ENCODE data around the gene MED29. TPM values are rescaled to one million over a fixed set of nuclear protein-coding genes. Genes with fewer than 3 reads are reported as not detected.
"Not testable (repeated sequence)": the region's sequence is repeated elsewhere in the genome, so short reads cannot be mapped to it uniquely, and the experiment has no call there.

MED29 gene
- total RNA-seq, 2 donors from 2014 or later = 29.3 to 86.1 TPM

- peaks cover 28% of the 10 kb centered on the region for H3K36me3 ChIP-seq
- H3K4me3 ChIP-seq = peak overlapping the region; percentile 30
- peak overlapping the region; percentile 98 to 99 for H3K27ac ChIP-seq
- no peaks in the 10 kb centered on the region for H3K27me3 ChIP-seq (replicated peaks; ENCODE audit: insufficient read depth)
- peak; percentile 83 for ATAC-seq (ENCODE audit: insufficient number of reproducible peaks, low FRiP score, low read depth)
- TF ChIP-seq CTCF (IDR thresholded peaks at IDR 0.05) = no peak
- H3K9me3 ChIP-seq = no peaks in the 10 kb centered on the region
- H3K4me1 ChIP-seq (ENCODE audit: control insufficient read depth in 1 of 2, low read depth in 2 of 2) = peaks cover 12 to 28% of the 10 kb centered on the region in 2 donors
- peak; percentile 60 for DNase-seq (ENCODE audit: low spot score)
These were observed 19.0 kb upstream of the MED29 start for GRCh38 chr19:39372047-39372802.

DNA sequence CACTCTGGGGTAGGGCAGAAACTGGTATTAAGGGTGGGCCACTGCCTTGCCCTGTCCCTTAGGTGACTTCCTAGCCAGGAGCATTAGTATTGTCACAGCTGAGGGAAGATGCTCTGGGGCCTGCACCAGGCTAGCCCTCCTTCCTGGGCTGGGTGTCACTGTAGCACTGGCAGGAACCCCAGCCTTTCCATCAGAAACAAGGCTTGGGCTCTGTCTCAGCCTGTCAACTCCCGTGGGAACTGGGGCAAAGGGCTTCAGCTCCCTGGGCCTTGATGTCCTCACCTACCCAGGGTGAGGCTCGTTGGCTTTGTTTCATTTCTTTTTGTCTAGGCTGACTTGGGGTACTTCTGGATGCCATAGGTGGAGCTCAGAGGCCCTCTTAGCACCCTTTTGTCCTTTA is 18.2 kb upstream of the MED29 start:
- H3K4me3 ChIP-seq = peak overlapping the region; percentile 30
- DNase-seq (ENCODE audit: low spot score) (no peak), ATAC-seq (ENCODE audit: insufficient number of reproducible peaks, low FRiP score, low read depth) (no peak)
- H3K4me1 ChIP-seq (ENCODE audit: control insufficient read depth in 1 of 2, low read depth in 2 of 2) = peaks cover 12 to 28% of the 10 kb centered on the region in 2 donors
- peak overlapping the region; percentile 98 to 99 for H3K27ac ChIP-seq
- no peaks in the 10 kb centered on the region for H3K9me3 ChIP-seq
- TF ChIP-seq CTCF (IDR thresholded peaks at IDR 0.05) = no peak
- H3K36me3 ChIP-seq = peaks cover 35% of the 10 kb centered on the region
- no peaks in the 10 kb centered on the region for H3K27me3 ChIP-seq (replicated peaks; ENCODE audit: insufficient read depth)

- no peak overlapping the region for H3K4me3 ChIP-seq
- H3K9me3 ChIP-seq = no peaks in the 10 kb centered on the region
- ATAC-seq (ENCODE audit: insufficient number of reproducible peaks, low FRiP score, low read depth) (no peak), DNase-seq (ENCODE audit: low spot score) (no peak)
- peaks cover 53% of the 10 kb centered on the region for H3K36me3 ChIP-seq
- H3K27me3 ChIP-seq (replicated peaks; ENCODE audit: insufficient read depth) = no peaks in the 10 kb centered on the region
- peaks cover 12 to 28% of the 10 kb centered on the region in 2 donors for H3K4me1 ChIP-seq (ENCODE audit: control insufficient read depth in 1 of 2, low read depth in 2 of 2)
- no peak overlapping the region for H3K27ac ChIP-seq
- no peak for TF ChIP-seq CTCF (IDR thresholded peaks at IDR 0.05)
These were observed 15.2 kb upstream of the MED29 start for GRCh38 chr19:39375929-39376328.

- H3K4me3 ChIP-seq = no peak overlapping the region
- TF ChIP-seq CTCF (IDR thresholded peaks at IDR 0.05) = no peak
- H3K36me3 ChIP-seq = peaks cover 68% of the 10 kb centered on the region
- H3K9me3 ChIP-seq = no peaks in the 10 kb centered on the region
- DNase-seq (ENCODE audit: low spot score) (no peak), ATAC-seq (ENCODE audit: insufficient number of reproducible peaks, low FRiP score, low read depth) (no peak)
- no peak overlapping the region for H3K27ac ChIP-seq
- no peaks in the 10 kb centered on the region for H3K27me3 ChIP-seq (replicated peaks; ENCODE audit: insufficient read depth)
- peaks cover 10 to 16% of the 10 kb centered on the region in 2 donors for H3K4me1 ChIP-seq (ENCODE audit: control insufficient read depth in 1 of 2, low read depth in 2 of 2)
These were observed 13.5 kb upstream of the MED29 start for GRCh38 chr19:39377373-39378362.

DNA sequence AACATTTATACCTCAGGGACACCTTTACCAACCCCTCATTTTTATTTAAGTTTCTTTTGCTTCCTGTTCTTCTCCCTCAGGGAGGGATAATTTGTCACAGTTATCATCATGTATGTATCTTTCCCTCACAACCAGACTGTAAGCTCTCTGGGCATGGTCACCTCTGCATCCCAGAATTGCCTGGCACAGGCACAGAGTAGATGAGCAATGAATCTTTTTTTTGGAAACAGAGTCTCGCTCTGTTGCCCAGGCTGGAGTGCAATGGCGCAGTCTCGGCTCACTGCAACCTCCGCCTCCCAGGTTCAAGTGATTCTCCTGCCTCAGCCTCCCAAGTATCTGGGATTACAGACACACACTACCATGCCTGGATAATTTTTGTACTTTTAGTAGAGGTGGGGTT is 11.8 kb upstream of the MED29 start:
- not testable (repeated sequence) for H3K27ac ChIP-seq; DNase-seq (ENCODE audit: low spot score); H3K27me3 ChIP-seq (replicated peaks; ENCODE audit: insufficient read depth); H3K4me1 ChIP-seq (ENCODE audit: control insufficient read depth in 1 of 2, low read depth in 2 of 2); ATAC-seq (ENCODE audit: insufficient number of reproducible peaks, low FRiP score, low read depth); H3K9me3 ChIP-seq; H3K4me3 ChIP-seq
- peaks cover 84% of the 10 kb centered on the region for H3K36me3 ChIP-seq

All from thoracic aorta (tissue), 2 donors.